B cell (primary cell): ENCODE results near the gene IWS1. TPM values are rescaled to one million over a fixed set of nuclear protein-coding genes. Genes with fewer than 3 reads are reported as not detected.

Experiments used
- ATAC-seq: fragments of 200-7000 bp; cut with Tn5 transposase; one replicate; pipeline ENCODE4 v1.10.0; 2021; ENCODE audit warnings: low read depth, mild to moderate bottlenecking, moderate number of reproducible peaks, moderate library complexity
- CTCF ChIA-PET: fragments of 350-600 bp; sonication (Branson Sonifier 250); formaldehyde crosslinking; loops from one replicate; lab custom pipeline; 2021; ENCODE audit warnings: antibody characterized with exemption, inconsistent platforms; lab: Charles Lee
- POLR2A ChIA-PET: fragments of 350-600 bp; sonication (Branson Sonifier 250); formaldehyde crosslinking; loops from one replicate; lab custom pipeline; 2021; ENCODE audit warnings: antibody characterized with exemption; lab: Charles Lee
- DNase-seq: peaks from one replicate; pipeline ENCODE4 v3.0.0; 2013
- H2AFZ ChIP-seq: 2 replicates; pipeline ENCODE4 v1.6.1; 2012; ENCODE audit warnings: mild to moderate bottlenecking, low read depth, low read length; ENCODE audit not compliant: insufficient read depth, poor library complexity, severe bottlenecking
- H3K27ac ChIP-seq, 2 donors: 1 replicate in 1 of 2; 2 replicates in 1 of 2; pipeline ENCODE4 v1.5.1; 2012 to 2013; ENCODE audit warnings: low read length in 2 of 2, mild to moderate bottlenecking in 2 of 2, moderate library complexity in 1 of 2
- H3K27me3 ChIP-seq, 4 experiments: fragments of 200-600 bp in 1 of 4; sonication (generic) in 1 of 4; replicated peaks in 1 of 4; 1 replicate in 2 of 4; 2 replicates in 2 of 4; pipeline versions ENCODE4 v1.6.1 to v1.7.0; 2013 to 2016; ENCODE audit warnings: low read length in 3 of 4, mild to moderate bottlenecking in 2 of 4, mixed read lengths in 1 of 4, moderate library complexity in 1 of 4; ENCODE audit not compliant: insufficient read depth in 4 of 4, control insufficient read depth in 3 of 4; ENCODE audit errors: control extremely low read depth in 1 of 4
- H3K36me3 ChIP-seq, 2 experiments: replicated peaks in 1 of 2; 1 replicate in 1 of 2; 2 replicates in 1 of 2; pipeline versions ENCODE4 v1.6.1 to v1.7.1; 2013; ENCODE audit warnings: low read length in 1 of 2; ENCODE audit not compliant: insufficient read depth in 2 of 2, control insufficient read depth in 1 of 2; ENCODE audit errors: control extremely low read depth in 1 of 2, extremely low read depth in 1 of 2
- H3K4me1 ChIP-seq, 2 donors: fragments of 200-600 bp in 1 of 2; sonication (generic) in 1 of 2; 1 replicate in 1 of 2; 2 replicates in 1 of 2; pipeline versions ENCODE4 v1.5.1 to v1.6.1; 2013 to 2017; ENCODE audit warnings: low read length in 2 of 2; ENCODE audit not compliant: control insufficient read depth in 2 of 2, insufficient read depth in 2 of 2
- H3K4me2 ChIP-seq: replicated peaks from 2 replicates; pipeline ENCODE3; 2012; ENCODE audit warnings: mild to moderate bottlenecking, low read depth, low read length; ENCODE audit not compliant: poor library complexity, severe bottlenecking
- H3K4me3 ChIP-seq, 5 experiments: fragments of 200-600 bp in 1 of 5; sonication (generic) in 1 of 5; 1 replicate in 3 of 5; 2 replicates in 2 of 5; pipeline versions ENCODE4 v1.5.1 to v1.7.0; 2011 to 2016; ENCODE audit warnings: low read length in 4 of 5, mild to moderate bottlenecking in 4 of 5, low read depth in 2 of 5, control low read depth in 1 of 5, moderate library complexity in 1 of 5; ENCODE audit not compliant: insufficient read depth in 1 of 5; ENCODE audit errors: control extremely low read depth in 1 of 5, extremely low read depth in 1 of 5
- H3K79me2 ChIP-seq: fragments of 200-600 bp; sonication (generic); one replicate; pipeline ENCODE4 v1.6.0; 2016; ENCODE audit warnings: low read length; ENCODE audit not compliant: control insufficient read depth, insufficient read depth
- H3K9ac ChIP-seq: fragments of 200-600 bp; sonication (generic); 2 replicates; pipeline ENCODE4 v1.6.1; 2017; ENCODE audit warnings: mild to moderate bottlenecking, low read length, moderate library complexity
- H3K9me3 ChIP-seq, 3 donors: one replicate each; pipeline versions ENCODE4 v1.6.1 to v1.7.1; 2013; ENCODE audit warnings: low read length in 2 of 3; ENCODE audit not compliant: control insufficient read depth in 2 of 3, insufficient read depth in 1 of 3; ENCODE audit errors: control extremely low read depth in 1 of 3
- H4K20me1 ChIP-seq: 2 replicates; pipeline ENCODE4 v1.6.0; 2012; ENCODE audit warnings: mild to moderate bottlenecking, low read length; ENCODE audit not compliant: insufficient read depth, control insufficient read depth, poor library complexity, severe bottlenecking
- H3K27ac Mint-ChIP-seq: one replicate; pipeline ENCODE4 v1.8.0; 2021; ENCODE audit warnings: mixed read lengths
- H3K27me3 Mint-ChIP-seq: one replicate; pipeline ENCODE4 v1.8.0; 2021; ENCODE audit warnings: mixed read lengths
- H3K4me1 Mint-ChIP-seq: one replicate; pipeline ENCODE4 v1.8.0; 2021; ENCODE audit warnings: mixed read lengths
- H3K4me3 Mint-ChIP-seq: one replicate; pipeline ENCODE4 v1.8.0; 2021; ENCODE audit warnings: mixed read lengths
- H3K9me3 Mint-ChIP-seq: one replicate; pipeline ENCODE4 v1.8.0; 2022; ENCODE audit warnings: mixed read lengths; ENCODE audit not compliant: insufficient read depth
- EZH2 ChIP-seq: IDR thresholded peaks from 2 replicates; pipeline ENCODE4 v1.6.1; 2012; ENCODE audit warnings: borderline replicate concordance, low read depth, mild to moderate bottlenecking, moderate library complexity, low read length; ENCODE audit not compliant: insufficient read depth, poor library complexity, severe bottlenecking
- WGBS: methylation state at CpG from one replicate; pipeline ENCODE4 v1.1.5; 2013; ENCODE audit warnings: missing lambda C conversion rate; ENCODE audit not compliant: insufficient coverage; 5-methylcytosine and 5-hydroxymethylcytosine counted together
- intact Hi-C: fragments of 100-400 bp; cut with micrococcal nuclease; formaldehyde crosslinking; loops from one replicate; pipeline ENCODE4 v1.10.0; 2022
- polyA plus RNA-seq: library from polyadenylated mRNA; depleted of rRNA; stranded (reverse); fragments of >200 nt; gene quantifications from 2 replicates; pipeline ENCODE4 v1.2.3, GENCODE V29; 2012
- total RNA-seq, 2 donors: library from RNA; stranded (reverse); fragments of 120-200 nt in 1 of 2; gene quantifications; 1 replicate in 1 of 2; 2 replicates in 1 of 2; pipeline versions ENCODE4 v1.2.3 to v1.2.4, GENCODE V29; 2013 to 2022
- TF ChIP-seq, protein P1 (sequence below): fragments of 200-600 bp; IDR thresholded peaks from one replicate; pipeline ENCODE4 v1.8.0; 2022; ENCODE audit warnings: antibody characterized with exemption, mild to moderate bottlenecking

The IWS1 gene
- total and polyA plus RNA-seq, 2 donors (not counting 1 experiment from before 2014, with no cell fraction given) = 22.5 to 45.9 TPM

DNA sequence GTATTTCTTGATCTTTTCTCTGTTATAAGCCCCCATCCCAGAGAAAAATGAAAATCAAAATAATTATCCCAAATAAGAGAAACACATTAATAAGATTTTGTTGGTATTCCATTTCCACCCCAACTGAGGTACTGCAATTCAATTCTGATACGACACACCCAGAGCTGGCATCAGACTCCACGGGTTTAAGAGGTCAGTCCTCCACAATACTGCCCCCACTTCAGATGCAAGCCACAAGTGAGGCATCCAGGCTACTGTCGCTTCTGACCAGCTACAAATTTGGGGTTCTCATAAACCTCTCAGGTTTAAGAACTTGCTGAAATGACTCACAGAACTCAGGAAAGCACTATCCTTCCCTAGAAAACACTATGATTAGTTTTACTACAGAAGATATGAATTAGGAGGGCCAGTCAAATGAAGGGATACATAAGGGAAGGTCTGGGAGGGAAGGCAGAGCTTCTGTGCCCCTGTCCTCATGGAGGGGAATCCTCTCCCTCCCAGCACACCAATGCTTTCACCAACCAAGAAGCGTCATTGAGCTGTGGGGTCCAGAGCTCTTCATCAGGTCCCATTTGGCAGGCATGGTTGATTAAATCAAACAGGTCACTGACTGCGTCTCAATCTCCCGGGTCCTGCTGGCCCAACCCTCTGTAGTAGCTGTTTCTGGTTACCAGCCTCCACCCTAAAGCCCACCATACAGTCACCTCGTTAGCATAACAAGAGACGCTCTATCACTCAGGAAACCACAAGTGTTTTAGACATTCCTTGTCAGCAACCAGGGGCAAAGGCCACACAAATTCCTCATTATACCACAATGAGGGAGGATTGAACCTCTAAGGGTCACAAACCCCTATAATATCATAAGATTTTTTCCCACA lies 46.2 kb downstream of the IWS1 start:
- Mint-ChIP-seq H3K27ac (no peak overlapping the region), H3K4me3 (no peak overlapping the region), H3K4me1 (no peaks in the 10 kb centered on the region), H3K9me3 (peaks cover 4% of the 10 kb centered on the region), H3K27me3 (no peaks in the 10 kb centered on the region)
- no peaks in the 10 kb centered on the region for H3K79me2 ChIP-seq
- intact Hi-C loops = loop anchor here (1.0 to 2.0 kb wide), 4 partner anchors 63 to 283 kb away; no protein-coding TSS in a partner anchor
- no peaks in the 10 kb centered on the region for H4K20me1 ChIP-seq
- no peak for ATAC-seq
- no peak overlapping the region for H3K4me3 ChIP-seq
- 86% methylated on average over 8 of the region's 8 CpGs for WGBS
- POLR2A ChIA-PET = no interaction called here
- H3K36me3 ChIP-seq = peaks cover 4 to 42% of the 10 kb centered on the region in 2 experiments
- no peak overlapping the region for H2AFZ ChIP-seq
- DNase-seq = no peak
- no peak overlapping the region for H3K9ac ChIP-seq
- CTCF ChIA-PET = interaction anchor here (0.6 to 3.9 kb wide), 47 partner anchors 9 to 833 kb away, joined by 3 to 70 read pairs (median 5); partner anchors contain the start of gene ERCC3
- H3K4me2 ChIP-seq = no peak overlapping the region
- TF ChIP-seq, protein P1, sequence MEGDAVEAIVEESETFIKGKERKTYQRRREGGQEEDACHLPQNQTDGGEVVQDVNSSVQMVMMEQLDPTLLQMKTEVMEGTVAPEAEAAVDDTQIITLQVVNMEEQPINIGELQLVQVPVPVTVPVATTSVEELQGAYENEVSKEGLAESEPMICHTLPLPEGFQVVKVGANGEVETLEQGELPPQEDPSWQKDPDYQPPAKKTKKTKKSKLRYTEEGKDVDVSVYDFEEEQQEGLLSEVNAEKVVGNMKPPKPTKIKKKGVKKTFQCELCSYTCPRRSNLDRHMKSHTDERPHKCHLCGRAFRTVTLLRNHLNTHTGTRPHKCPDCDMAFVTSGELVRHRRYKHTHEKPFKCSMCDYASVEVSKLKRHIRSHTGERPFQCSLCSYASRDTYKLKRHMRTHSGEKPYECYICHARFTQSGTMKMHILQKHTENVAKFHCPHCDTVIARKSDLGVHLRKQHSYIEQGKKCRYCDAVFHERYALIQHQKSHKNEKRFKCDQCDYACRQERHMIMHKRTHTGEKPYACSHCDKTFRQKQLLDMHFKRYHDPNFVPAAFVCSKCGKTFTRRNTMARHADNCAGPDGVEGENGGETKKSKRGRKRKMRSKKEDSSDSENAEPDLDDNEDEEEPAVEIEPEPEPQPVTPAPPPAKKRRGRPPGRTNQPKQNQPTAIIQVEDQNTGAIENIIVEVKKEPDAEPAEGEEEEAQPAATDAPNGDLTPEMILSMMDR = no peak
- TF ChIP-seq EZH2 = no peak
- peaks cover 0 to 6% (median 0%) of the 10 kb centered on the region in 3 donors for H3K9me3 ChIP-seq
- no peaks in the 10 kb centered on the region for H3K4me1 ChIP-seq
- no peak overlapping the region for H3K27ac ChIP-seq
- no peaks in the 10 kb centered on the region for H3K27me3 ChIP-seq
